ENCODE results near the gene XRCC5.

XRCC5 gene

DNA sequence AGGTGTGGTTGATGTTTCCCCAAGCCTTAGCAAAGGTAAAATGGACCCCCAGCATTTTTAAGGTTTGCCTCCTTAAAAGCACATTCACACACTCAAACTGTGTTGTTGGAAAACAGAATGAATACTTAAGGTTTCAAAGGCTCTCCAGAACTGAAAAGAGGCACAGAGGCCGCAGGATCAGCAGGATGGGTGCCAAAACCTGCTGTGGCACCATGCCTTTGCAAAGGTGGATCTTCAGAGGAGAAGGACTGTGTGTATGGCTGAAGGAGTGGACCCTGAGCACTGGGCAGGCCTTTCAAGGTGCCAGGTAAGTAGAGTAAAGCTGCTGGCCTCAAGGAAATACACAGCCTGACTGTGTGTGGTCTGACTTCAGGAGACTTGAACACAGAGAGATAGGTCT is 127.3 kb downstream of the XRCC5 start:
- no peaks in the 10 kb centered on the region for H3K79me2 ChIP-seq (ENCODE audit: insufficient read depth, low read length)
- H3K9me2 ChIP-seq (ENCODE audit: low read depth, low read length) = no peaks in the 10 kb centered on the region
- H3K4me1 ChIP-seq (ENCODE audit: insufficient read depth, low read length, severe bottlenecking) = no peaks in the 10 kb centered on the region
- TF ChIP-seq, protein P1, sequence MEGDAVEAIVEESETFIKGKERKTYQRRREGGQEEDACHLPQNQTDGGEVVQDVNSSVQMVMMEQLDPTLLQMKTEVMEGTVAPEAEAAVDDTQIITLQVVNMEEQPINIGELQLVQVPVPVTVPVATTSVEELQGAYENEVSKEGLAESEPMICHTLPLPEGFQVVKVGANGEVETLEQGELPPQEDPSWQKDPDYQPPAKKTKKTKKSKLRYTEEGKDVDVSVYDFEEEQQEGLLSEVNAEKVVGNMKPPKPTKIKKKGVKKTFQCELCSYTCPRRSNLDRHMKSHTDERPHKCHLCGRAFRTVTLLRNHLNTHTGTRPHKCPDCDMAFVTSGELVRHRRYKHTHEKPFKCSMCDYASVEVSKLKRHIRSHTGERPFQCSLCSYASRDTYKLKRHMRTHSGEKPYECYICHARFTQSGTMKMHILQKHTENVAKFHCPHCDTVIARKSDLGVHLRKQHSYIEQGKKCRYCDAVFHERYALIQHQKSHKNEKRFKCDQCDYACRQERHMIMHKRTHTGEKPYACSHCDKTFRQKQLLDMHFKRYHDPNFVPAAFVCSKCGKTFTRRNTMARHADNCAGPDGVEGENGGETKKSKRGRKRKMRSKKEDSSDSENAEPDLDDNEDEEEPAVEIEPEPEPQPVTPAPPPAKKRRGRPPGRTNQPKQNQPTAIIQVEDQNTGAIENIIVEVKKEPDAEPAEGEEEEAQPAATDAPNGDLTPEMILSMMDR (IDR thresholded peaks at IDR 0.05; ENCODE audit: low read length) = no peak
- TF ChIP-seq EZH2 (IDR thresholded peaks at IDR 0.05; ENCODE audit: borderline replicate concordance, low read length) = no peak
- no peaks in the 10 kb centered on the region for H3F3A ChIP-seq (ENCODE audit: insufficient read depth, low read length)
- no peaks in the 10 kb centered on the region for H3K27me3 ChIP-seq (ENCODE audit: insufficient read depth, low read length)
- H3K27ac ChIP-seq (ENCODE audit: low read depth, low read length, poor library complexity, severe bottlenecking) = no peak overlapping the region
- H3K9ac ChIP-seq (ENCODE audit: low read length) = no peak overlapping the region
- H2AFZ ChIP-seq (ENCODE audit: low read length) = no peak overlapping the region
- no peak overlapping the region for H3K4me2 ChIP-seq (ENCODE audit: low read length)
- H4K20me1 ChIP-seq (ENCODE audit: insufficient read depth, low read length) = no peaks in the 10 kb centered on the region
- no peaks in the 10 kb centered on the region for H3K36me3 ChIP-seq (ENCODE audit: insufficient read depth, low read length)
- H3K9me3 ChIP-seq (ENCODE audit: low read length) = 0 out of 2 replicates have a peak, but pooled peaks cover 7% of the 10 kb centered on the region
- H3K4me3 ChIP-seq (ENCODE audit: low read depth, low read length, poor library complexity, severe bottlenecking) = no peak overlapping the region

DNA sequence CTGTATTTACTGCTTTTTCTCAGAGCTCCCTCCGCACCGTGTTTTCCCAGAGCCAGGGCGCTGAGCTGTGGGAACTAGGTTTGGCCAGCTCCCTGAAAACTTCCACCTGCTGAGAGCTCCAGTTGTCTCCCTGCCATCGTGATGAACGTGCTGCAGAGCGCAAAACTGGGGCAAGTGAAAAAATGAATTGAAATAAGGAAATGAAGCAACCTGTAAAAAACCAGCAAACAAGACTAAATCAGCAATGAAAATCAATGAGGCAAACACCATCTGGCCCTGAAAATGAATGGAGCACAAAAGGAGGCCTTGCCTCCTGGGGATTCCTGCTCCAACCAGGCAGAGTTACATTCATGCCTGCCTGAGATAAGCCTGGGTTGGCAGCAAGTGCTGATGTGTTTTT is 133.2 kb downstream of the XRCC5 start:
- no peaks in the 10 kb centered on the region for H3K27me3 ChIP-seq (ENCODE audit: insufficient read depth, low read length)
- no peak overlapping the region for H2AFZ ChIP-seq (ENCODE audit: low read length)
- H3K4me1 ChIP-seq (ENCODE audit: insufficient read depth, low read length, severe bottlenecking) = no peaks in the 10 kb centered on the region
- H3K9me3 ChIP-seq (ENCODE audit: low read length) = no peaks in the 10 kb centered on the region
- no peak overlapping the region for H3K4me3 ChIP-seq (ENCODE audit: low read depth, low read length, poor library complexity, severe bottlenecking)
- no peaks in the 10 kb centered on the region for H3K79me2 ChIP-seq (ENCODE audit: insufficient read depth, low read length)
- H3K27ac ChIP-seq (ENCODE audit: low read depth, low read length, poor library complexity, severe bottlenecking) = no peak overlapping the region
- TF ChIP-seq, protein P1 (IDR thresholded peaks at IDR 0.05; ENCODE audit: low read length) = no peak
- no peak for TF ChIP-seq EZH2 (IDR thresholded peaks at IDR 0.05; ENCODE audit: borderline replicate concordance, low read length)
- H3K9me2 ChIP-seq (ENCODE audit: low read depth, low read length) = no peaks in the 10 kb centered on the region
- H3K9ac ChIP-seq (ENCODE audit: low read length) = no peak overlapping the region
- H3K4me2 ChIP-seq (ENCODE audit: low read length) = no peak overlapping the region
- H4K20me1 ChIP-seq (ENCODE audit: insufficient read depth, low read length) = no peaks in the 10 kb centered on the region
- H3K36me3 ChIP-seq (ENCODE audit: insufficient read depth, low read length) = no peaks in the 10 kb centered on the region
- H3F3A ChIP-seq (ENCODE audit: insufficient read depth, low read length) = no peaks in the 10 kb centered on the region

DNA sequence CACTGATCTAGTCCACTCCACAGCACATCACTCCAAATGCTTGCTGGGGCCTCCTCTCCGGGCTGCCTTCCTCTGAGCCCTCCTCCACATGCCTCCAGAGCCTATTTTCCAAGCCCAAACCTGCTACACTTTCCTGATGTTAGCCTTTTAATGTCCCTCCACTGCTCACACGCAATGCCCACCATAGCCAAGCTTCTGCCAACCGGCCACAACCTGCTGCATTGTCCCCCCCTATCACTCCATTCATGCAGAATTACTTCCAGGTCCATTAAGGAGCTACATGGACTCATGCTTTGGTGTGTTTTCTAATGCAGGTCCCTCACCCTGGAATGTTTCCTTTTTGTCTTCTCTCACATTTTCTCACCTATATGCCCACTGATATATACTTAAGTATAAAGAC is 133.9 kb downstream of the XRCC5 start:
- Histone ChIP-seq H3K4me1 (ENCODE audit: insufficient read depth, low read length, severe bottlenecking) (no peaks in the 10 kb centered on the region), H3K4me2 (ENCODE audit: low read length) (no peak overlapping the region), H4K20me1 (ENCODE audit: insufficient read depth, low read length) (no peaks in the 10 kb centered on the region), H3K27me3 (ENCODE audit: insufficient read depth, low read length) (no peaks in the 10 kb centered on the region), H3F3A (ENCODE audit: insufficient read depth, low read length) (no peaks in the 10 kb centered on the region), H3K36me3 (ENCODE audit: insufficient read depth, low read length) (no peaks in the 10 kb centered on the region), H3K9ac (ENCODE audit: low read length) (no peak overlapping the region), H3K9me2 (ENCODE audit: low read depth, low read length) (no peaks in the 10 kb centered on the region), H2AFZ (ENCODE audit: low read length) (no peak overlapping the region), H3K9me3 (ENCODE audit: low read length) (no peaks in the 10 kb centered on the region), H3K27ac (ENCODE audit: low read depth, low read length, poor library complexity, severe bottlenecking) (no peak overlapping the region), H3K79me2 (ENCODE audit: insufficient read depth, low read length) (no peaks in the 10 kb centered on the region), H3K4me3 (ENCODE audit: low read depth, low read length, poor library complexity, severe bottlenecking) (no peak overlapping the region)
- no peak for TF ChIP-seq EZH2 (IDR thresholded peaks at IDR 0.05; ENCODE audit: borderline replicate concordance, low read length)
- TF ChIP-seq, protein P1 (IDR thresholded peaks at IDR 0.05; ENCODE audit: low read length) = no peak

Measured in OCI-LY1 (cell line).